NCI-H524 (cell line): Measurements from ENCODE around the gene CASK.

Source experiments
- DNase-seq, 2 experiments: peaks; one replicate each; lab custom pipeline; 2025; lab: John Stamatoyannopoulos, UW

Gene CASK

GRCh38 chrX:41559235-41560052 lies 363.9 kb downstream of the CASK start:
- DNase-seq, result no peak

- peak in 1 of 2 experiments; percentile 16 for DNase-seq
Measured at GRCh38 chrX:41558531-41558930, 364.8 kb downstream of the CASK start.

GRCh38 chrX:41556958-41557357 lies 366.4 kb downstream of the CASK start:
- no peak for DNase-seq

- no peak for DNase-seq
Measured at GRCh38 chrX:41553688-41554087, 369.7 kb downstream of the CASK start.

- no peak for DNase-seq
Measured at GRCh38 chrX:41548411-41548810, 374.9 kb downstream of the CASK start.

- DNase-seq, result no peak
Measured at GRCh38 chrX:41543668-41544067, 379.7 kb downstream of the CASK start.

- no peak for DNase-seq
Measured at GRCh38 chrX:41543025-41543424, 380.3 kb downstream of the CASK start.

GRCh38 chrX:41542536-41542935 lies 380.8 kb downstream of the CASK start:
- DNase-seq, result no peak

- DNase-seq, result no peak
Measured at GRCh38 chrX:41542135-41542534, 381.2 kb downstream of the CASK start.

- DNase-seq, result no peak
Measured at GRCh38 chrX:41541386-41541785, 382.0 kb downstream of the CASK start.

- no peak for DNase-seq
Measured at GRCh38 chrX:41538707-41539106, 384.6 kb downstream of the CASK start.

GRCh38 chrX:41530085-41530484 lies 393.3 kb downstream of the CASK start:
- no peak for DNase-seq

GRCh38 chrX:41529221-41529620 lies 394.1 kb downstream of the CASK start:
- no peak for DNase-seq

GRCh38 chrX:41528784-41529183 lies 394.6 kb downstream of the CASK start:
- no peak for DNase-seq

GRCh38 chrX:41526925-41527324 lies 396.4 kb downstream of the CASK start:
- no peak for DNase-seq

- DNase-seq, result no peak
Measured at GRCh38 chrX:41526271-41526670, 397.1 kb downstream of the CASK start.

GRCh38 chrX:41522671-41523070 lies 400.7 kb downstream of the CASK start:
- no peak for DNase-seq

- DNase-seq, result no peak
Measured at GRCh38 chrX:41522081-41522480, 401.3 kb downstream of the CASK start.

GRCh38 chrX:41519468-41519867 lies 403.9 kb downstream of the CASK start:
- DNase-seq, result no peak

- DNase-seq, result no peak
Measured at GRCh38 chrX:41518841-41519220, 404.5 kb downstream of the CASK start.

GRCh38 chrX:41518127-41518840 lies 405.1 kb downstream of the CASK start:
- DNase-seq, result no peak

GRCh38 chrX:41516999-41517765 lies 406.2 kb downstream of the CASK start:
- no peak for DNase-seq

GRCh38 chrX:41516456-41516855 lies 406.9 kb downstream of the CASK start:
- DNase-seq, result no peak
